Esophagus squamous epithelium (tissue), 5 donors: ENCODE data around the gene AUTS2. TPM values are rescaled to one million over a fixed set of nuclear protein-coding genes. Genes with fewer than 3 reads are reported as not detected.

Source experiments
- DNase-seq: peaks from one replicate; lab custom pipeline; 2025; lab: John Stamatoyannopoulos, UW
- H3K27ac ChIP-seq, 4 donors: fragments of 200-600 bp; sonication (generic); one replicate each; pipeline ENCODE4 v1.5.1; 2016 to 2019; ENCODE audit warnings: mild to moderate bottlenecking in 1 of 4
- H3K27me3 ChIP-seq, 4 donors: fragments of 200-600 bp; sonication (generic); 1 replicate in 3 of 4; 2 replicates in 1 of 4; pipeline versions ENCODE4 v1.5.1 to v1.6.0; 2017 to 2021; ENCODE audit warnings: antibody characterized with exemption in 1 of 4
- H3K36me3 ChIP-seq, 3 donors: fragments of 200-600 bp; sonication (generic); one replicate each; pipeline ENCODE4 v1.5.1; 2016 to 2019
- H3K4me1 ChIP-seq, 3 donors: fragments of 200-600 bp; sonication (generic); one replicate each; pipeline ENCODE4 v1.5.1; 2017 to 2019
- H3K4me3 ChIP-seq, 4 donors: fragments of 200-600 bp; sonication (generic); 1 replicate in 3 of 4; 2 replicates in 1 of 4; pipeline ENCODE4 v1.5.1; 2016 to 2019; ENCODE audit warnings: mild to moderate bottlenecking in 2 of 4, moderate library complexity in 1 of 4
- H3K9me3 ChIP-seq, 3 donors: fragments of 200-600 bp; sonication (generic); one replicate each; pipeline ENCODE4 v1.5.1; 2016 to 2019
- POLR2A ChIP-seq, 4 donors: fragments of 450-650 bp; IDR thresholded peaks; one replicate each; pipeline ENCODE4 v1.6.1; 2017; ENCODE audit warnings: antibody characterized with exemption in 4 of 4, mild to moderate bottlenecking in 4 of 4, moderate library complexity in 3 of 4
- WGBS, 2 donors: methylation state at CpG; one replicate each; pipeline ENCODE4 v1.1.5; 2018; 5-methylcytosine and 5-hydroxymethylcytosine counted together
- intact Hi-C: fragments of 100-400 bp; cut with DNase I; formaldehyde crosslinking; loops from one replicate; pipeline ENCODE4 v1.15.0; 2022
- total RNA-seq, 4 donors: library from RNA; depleted of rRNA; stranded (reverse); fragments of >200 nt; gene quantifications; one replicate each; pipeline ENCODE4 v1.1.0, GENCODE V29; 2016
- TF ChIP-seq, protein P1 (sequence below), 6 experiments: fragments of 450-650 bp in 4 of 6; fragments of 200-600 bp in 2 of 6; sonication (generic) in 2 of 6; IDR thresholded peaks; one replicate each; pipeline ENCODE4 v1.5.1; 2016 to 2019; ENCODE audit warnings: antibody characterized with exemption in 6 of 6, mild to moderate bottlenecking in 4 of 6, moderate library complexity in 4 of 6
- donor health status: DM: yes; HTN: yes; CAD: no.

AUTS2 gene
- total RNA-seq, 4 donors from 2014 or later, result 9.5 to 36.2 (median 23.0) TPM

DNA sequence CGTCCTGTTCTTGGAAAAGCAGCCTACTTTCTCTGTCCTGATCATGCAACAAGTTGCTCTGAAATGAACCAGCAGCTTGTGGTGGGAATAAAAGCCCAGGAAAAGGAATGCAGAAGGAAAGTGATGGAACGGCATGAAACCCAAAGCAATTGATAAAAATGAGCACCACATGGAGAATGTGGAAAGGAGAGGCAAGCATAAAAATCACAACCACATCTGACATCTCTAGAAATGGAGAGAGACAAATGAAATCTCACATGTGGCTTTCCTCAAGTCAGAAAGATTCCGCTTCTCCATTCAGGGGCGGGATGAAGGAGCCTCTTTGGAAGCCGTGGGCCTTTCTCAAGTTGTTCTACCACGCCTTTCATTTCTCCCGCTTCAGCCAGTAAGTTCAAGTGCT is 902.0 kb downstream of the AUTS2 start:
- no peak overlapping the region for H3K27ac ChIP-seq
- no peak overlapping the region for H3K4me3 ChIP-seq
- 82 to 87% methylated on average over 7 of the region's 7 CpGs for WGBS, 2 donors
- no peaks in the 10 kb centered on the region for H3K36me3 ChIP-seq
- intact Hi-C loops, result no loop called here
- TF ChIP-seq POLR2A (IDR thresholded peaks at IDR 0.05), result no peak
- DNase-seq, result no peak
- H3K9me3 ChIP-seq, result no peaks in the 10 kb centered on the region
- no peaks in the 10 kb centered on the region for H3K27me3 ChIP-seq
- H3K4me1 ChIP-seq, result peaks cover 0 to 30% (median 14%) of the 10 kb centered on the region in 3 donors

DNA sequence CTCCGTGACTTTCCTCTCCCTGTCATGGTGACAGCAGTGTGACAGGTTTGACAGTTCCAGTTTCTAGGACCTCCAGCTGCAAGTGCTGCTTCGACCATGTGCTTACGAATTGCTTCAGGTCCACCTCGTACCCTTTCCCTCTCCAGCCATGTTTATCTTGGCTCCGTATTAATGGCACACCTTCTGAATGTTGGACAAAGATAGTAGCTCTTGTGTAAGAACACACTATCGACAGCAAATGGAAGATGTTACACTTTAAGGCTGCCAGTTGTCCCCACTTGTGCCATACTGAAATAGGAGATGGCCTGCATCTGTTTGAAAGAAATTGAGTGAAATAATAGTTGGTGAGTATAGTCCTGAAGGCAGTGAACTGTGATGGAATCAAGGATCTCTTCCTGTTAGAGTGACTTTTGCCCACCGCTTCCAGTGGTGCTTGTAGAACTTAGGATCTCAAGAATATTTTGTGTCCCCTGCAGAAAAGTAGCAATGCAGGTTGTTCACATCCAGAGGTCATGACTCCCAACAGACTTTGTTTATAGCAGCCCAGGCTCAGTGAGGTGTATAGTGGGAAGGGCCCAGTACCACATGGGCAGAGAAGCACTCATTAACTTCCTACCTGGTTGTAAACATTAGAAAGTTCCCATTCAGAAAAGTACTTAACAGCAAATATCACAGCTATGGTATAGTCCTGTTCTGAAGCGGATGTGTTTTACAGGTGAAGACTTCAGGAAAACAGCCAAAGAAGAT is 904.0 kb downstream of the AUTS2 start:
- no peak for DNase-seq
- Histone ChIP-seq H3K4me3 (no peak overlapping the region), H3K27ac (no peak overlapping the region), H3K27me3 (no peaks in the 10 kb centered on the region), H3K9me3 (no peaks in the 10 kb centered on the region), H3K36me3 (no peaks in the 10 kb centered on the region), H3K4me1 (peaks cover 0 to 28% (median 14%) of the 10 kb centered on the region in 3 donors)
- TF ChIP-seq, protein P1, sequence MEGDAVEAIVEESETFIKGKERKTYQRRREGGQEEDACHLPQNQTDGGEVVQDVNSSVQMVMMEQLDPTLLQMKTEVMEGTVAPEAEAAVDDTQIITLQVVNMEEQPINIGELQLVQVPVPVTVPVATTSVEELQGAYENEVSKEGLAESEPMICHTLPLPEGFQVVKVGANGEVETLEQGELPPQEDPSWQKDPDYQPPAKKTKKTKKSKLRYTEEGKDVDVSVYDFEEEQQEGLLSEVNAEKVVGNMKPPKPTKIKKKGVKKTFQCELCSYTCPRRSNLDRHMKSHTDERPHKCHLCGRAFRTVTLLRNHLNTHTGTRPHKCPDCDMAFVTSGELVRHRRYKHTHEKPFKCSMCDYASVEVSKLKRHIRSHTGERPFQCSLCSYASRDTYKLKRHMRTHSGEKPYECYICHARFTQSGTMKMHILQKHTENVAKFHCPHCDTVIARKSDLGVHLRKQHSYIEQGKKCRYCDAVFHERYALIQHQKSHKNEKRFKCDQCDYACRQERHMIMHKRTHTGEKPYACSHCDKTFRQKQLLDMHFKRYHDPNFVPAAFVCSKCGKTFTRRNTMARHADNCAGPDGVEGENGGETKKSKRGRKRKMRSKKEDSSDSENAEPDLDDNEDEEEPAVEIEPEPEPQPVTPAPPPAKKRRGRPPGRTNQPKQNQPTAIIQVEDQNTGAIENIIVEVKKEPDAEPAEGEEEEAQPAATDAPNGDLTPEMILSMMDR (IDR thresholded peaks at IDR 0.05), result no peak
- no peak for TF ChIP-seq POLR2A (IDR thresholded peaks at IDR 0.05)
- intact Hi-C loops, result no loop called here
- WGBS, 2 donors, result 92% methylated on average over 8 of the region's 8 CpGs

DNA sequence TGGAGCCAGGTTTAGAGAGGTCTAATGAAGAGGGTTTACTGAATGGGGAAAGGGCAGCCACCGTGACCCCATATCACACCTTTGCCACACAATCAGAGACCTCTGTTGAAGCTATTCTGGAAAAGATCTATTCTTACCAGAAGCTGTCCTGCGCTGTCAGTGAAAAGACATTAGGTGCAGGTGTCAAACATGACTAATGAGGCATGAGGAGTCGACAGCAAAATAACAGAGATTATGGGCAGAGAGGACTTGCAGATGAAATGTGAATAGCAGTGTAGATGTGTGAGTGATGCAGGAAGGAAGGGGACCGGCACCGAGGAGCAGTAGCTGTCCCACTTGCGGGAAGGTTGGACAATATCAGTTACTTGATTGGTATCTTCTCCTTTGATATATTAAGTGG is 906.0 kb downstream of the AUTS2 start:
- 77 to 91% methylated on average over 6 of the region's 6 CpGs for WGBS, 2 donors
- Histone ChIP-seq H3K4me1 (peaks cover 0 to 8% (median 0%) of the 10 kb centered on the region in 3 donors), H3K27me3 (no peaks in the 10 kb centered on the region), H3K4me3 (no peak overlapping the region), H3K27ac (no peak overlapping the region), H3K9me3 (no peaks in the 10 kb centered on the region), H3K36me3 (no peaks in the 10 kb centered on the region)
- DNase-seq, result no peak
- no peak for TF ChIP-seq POLR2A (IDR thresholded peaks at IDR 0.05)
- TF ChIP-seq, protein P1 (IDR thresholded peaks at IDR 0.05), result no peak
- intact Hi-C loops, result no loop called here

DNA sequence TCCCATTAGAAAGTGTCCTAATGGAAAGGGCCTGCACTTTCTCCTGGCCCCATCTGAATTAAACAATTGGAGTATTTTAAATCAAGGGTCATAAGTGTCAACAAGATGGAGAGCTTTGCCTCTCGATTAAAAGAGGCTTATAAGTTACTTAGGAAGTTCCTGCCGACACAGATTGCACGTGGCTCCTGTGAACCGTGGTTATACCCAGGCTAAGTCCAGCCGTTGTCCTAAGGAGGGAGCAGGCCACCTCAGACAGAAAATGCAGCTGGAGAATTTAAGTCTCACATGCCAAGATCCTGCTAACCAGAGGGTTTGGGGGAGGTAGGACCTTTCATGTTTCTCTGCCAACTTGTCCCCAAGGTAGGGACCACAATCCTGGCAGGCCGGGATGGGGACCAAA is 907.2 kb downstream of the AUTS2 start:
- 90% methylated on average over 6 of the region's 6 CpGs; no CpG with 5 or more reads in 1 of the 2 donors for WGBS, 2 donors
- Histone ChIP-seq H3K27ac (no peak overlapping the region), H3K27me3 (no peaks in the 10 kb centered on the region), H3K4me3 (no peak overlapping the region), H3K9me3 (no peaks in the 10 kb centered on the region), H3K4me1 (no peaks in the 10 kb centered on the region), H3K36me3 (no peaks in the 10 kb centered on the region)
- TF ChIP-seq, protein P1 (IDR thresholded peaks at IDR 0.05), result no peak
- TF ChIP-seq POLR2A (IDR thresholded peaks at IDR 0.05), result no peak
- no peak for DNase-seq
- intact Hi-C loops, result no loop called here

DNA sequence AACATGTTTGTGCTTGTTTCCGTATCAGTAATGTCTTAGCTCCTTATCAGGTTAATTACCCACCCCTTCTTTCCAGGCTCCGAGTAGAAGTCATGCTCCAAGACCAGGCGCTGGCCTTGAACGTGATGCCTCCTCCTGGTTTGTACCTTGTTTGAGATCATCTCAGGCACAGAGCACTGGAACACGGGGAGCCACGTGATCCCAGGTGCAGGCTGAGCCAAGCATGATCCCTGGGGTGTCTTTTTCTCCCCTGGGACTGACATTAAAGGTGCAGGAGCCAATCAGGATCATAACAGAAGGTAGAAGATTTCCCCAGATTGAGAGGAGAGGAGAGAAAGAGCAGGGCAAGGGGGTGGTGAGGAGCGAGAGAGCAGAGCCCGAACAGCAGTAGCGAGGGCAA is 907.6 kb downstream of the AUTS2 start:
- DNase-seq, result no peak
- WGBS, 2 donors, result 88 to 95% methylated on average over 7 to 8 of the region's 9 CpGs
- intact Hi-C loops, result no loop called here
- Histone ChIP-seq H3K9me3 (no peaks in the 10 kb centered on the region), H3K4me1 (no peaks in the 10 kb centered on the region), H3K36me3 (no peaks in the 10 kb centered on the region), H3K27ac (no peak overlapping the region), H3K27me3 (no peaks in the 10 kb centered on the region), H3K4me3 (no peak overlapping the region)
- TF ChIP-seq POLR2A (IDR thresholded peaks at IDR 0.05), result no peak
- TF ChIP-seq, protein P1 (IDR thresholded peaks at IDR 0.05), result no peak
